A673 (cell line): ENCODE measurements around the gene MORN1. TPM values are rescaled to one million over a fixed set of nuclear protein-coding genes. Genes with fewer than 3 reads are reported as not detected.
A peak's percentile ranks its signal among the peaks of the same experiment; 100 is the strongest.

ENCODE experiments used
- BruUV-seq: library from RNA; stranded (reverse); fragments of 400-500 nt; replicated peaks from 2 replicates; lab custom pipeline; 2021; lab: Mats Ljungman, UMichigan
- CTCF ChIA-PET: fragments of 300-600 bp; sonication (Branson Sonifier 250); formaldehyde crosslinking; loops from one replicate; lab custom pipeline; 2022; ENCODE audit warnings: antibody characterized with exemption; lab: Charles Lee
- POLR2A ChIA-PET: fragments of 300-600 bp; sonication (Branson Sonifier 250); formaldehyde crosslinking; loops from one replicate; lab custom pipeline; 2022; ENCODE audit warnings: antibody characterized with exemption; ENCODE audit not compliant: low non-redundant PET; lab: Charles Lee
- DNase-seq: peaks from one replicate; pipeline ENCODE4 v3.0.0-alpha.2; 2015; ENCODE audit warnings: low spot score
- H3K27ac ChIP-seq: fragments of 200-600 bp; sonication (generic); 2 replicates; pipeline ENCODE4 v1.5.1; 2016; ENCODE audit warnings: mixed run types, low read depth, mild to moderate bottlenecking, mixed read lengths, antibody characterized with exemption, low read length; ENCODE audit not compliant: poor library complexity, severe bottlenecking
- H3K27me3 ChIP-seq: fragments of 200-600 bp; sonication (generic); replicated peaks from 2 replicates; pipeline ENCODE4 v1.6.1; 2017; ENCODE audit warnings: mixed run types, low read depth, mild to moderate bottlenecking, mixed read lengths, antibody characterized with exemption, low read length; ENCODE audit not compliant: insufficient read depth, poor library complexity
- H3K36me3 ChIP-seq: fragments of 200-600 bp; sonication (generic); 2 replicates; pipeline ENCODE4 v1.6.1; 2016; ENCODE audit warnings: mixed run types, mild to moderate bottlenecking, mixed read lengths, antibody characterized with exemption, low read length; ENCODE audit not compliant: insufficient read depth, poor library complexity, severe bottlenecking
- H3K4me1 ChIP-seq: fragments of 200-600 bp; sonication (generic); 2 replicates; pipeline ENCODE4 v1.6.1; 2017; ENCODE audit warnings: mixed run types, mild to moderate bottlenecking, mixed read lengths, antibody characterized with exemption, low read length; ENCODE audit not compliant: insufficient read depth, poor library complexity, severe bottlenecking
- H3K4me3 ChIP-seq: fragments of 200-600 bp; sonication (generic); 2 replicates; pipeline ENCODE4 v1.5.1; 2016; ENCODE audit warnings: low read depth, mixed run types, mild to moderate bottlenecking, mixed read lengths, low read length; ENCODE audit not compliant: poor library complexity, severe bottlenecking
- H3K9me3 ChIP-seq: fragments of 200-600 bp; sonication (generic); 2 replicates; pipeline ENCODE4 v1.6.1; 2016; ENCODE audit warnings: mixed run types, low read depth, mild to moderate bottlenecking, mixed read lengths, antibody characterized with exemption, low read length; ENCODE audit not compliant: poor library complexity, severe bottlenecking
- EZH2 ChIP-seq: fragments of 200-600 bp; sonication (generic); IDR thresholded peaks from 2 replicates; pipeline ENCODE4 v1.6.1; 2017; ENCODE audit warnings: borderline replicate concordance, low read depth, mild to moderate bottlenecking, mixed read lengths, antibody characterized with exemption, low read length; ENCODE audit not compliant: poor library complexity, severe bottlenecking
- intact Hi-C: fragments of 100-400 bp; cut with micrococcal nuclease; formaldehyde crosslinking; loops from one replicate; pipeline ENCODE4 v1.10.0; 2022; ENCODE audit not compliant: unreplicated experiment
- total RNA-seq: library from RNA; stranded (reverse); gene quantifications from 2 replicates; pipeline ENCODE4 v1.2.3, GENCODE V29; 2021
- TF ChIP-seq, protein P1 (sequence below): fragments of 300-800, 200-600 bp; sonication (generic); conservative IDR thresholded peaks from 2 replicates; pipeline ENCODE4 v1.5.1; 2017; ENCODE audit warnings: low read depth, mild to moderate bottlenecking, antibody characterized with exemption, low read length, moderate library complexity, mixed read lengths

MORN1 gene
- total RNA-seq, 1 experiment from 2014 or later = 24.7 TPM

DNA sequence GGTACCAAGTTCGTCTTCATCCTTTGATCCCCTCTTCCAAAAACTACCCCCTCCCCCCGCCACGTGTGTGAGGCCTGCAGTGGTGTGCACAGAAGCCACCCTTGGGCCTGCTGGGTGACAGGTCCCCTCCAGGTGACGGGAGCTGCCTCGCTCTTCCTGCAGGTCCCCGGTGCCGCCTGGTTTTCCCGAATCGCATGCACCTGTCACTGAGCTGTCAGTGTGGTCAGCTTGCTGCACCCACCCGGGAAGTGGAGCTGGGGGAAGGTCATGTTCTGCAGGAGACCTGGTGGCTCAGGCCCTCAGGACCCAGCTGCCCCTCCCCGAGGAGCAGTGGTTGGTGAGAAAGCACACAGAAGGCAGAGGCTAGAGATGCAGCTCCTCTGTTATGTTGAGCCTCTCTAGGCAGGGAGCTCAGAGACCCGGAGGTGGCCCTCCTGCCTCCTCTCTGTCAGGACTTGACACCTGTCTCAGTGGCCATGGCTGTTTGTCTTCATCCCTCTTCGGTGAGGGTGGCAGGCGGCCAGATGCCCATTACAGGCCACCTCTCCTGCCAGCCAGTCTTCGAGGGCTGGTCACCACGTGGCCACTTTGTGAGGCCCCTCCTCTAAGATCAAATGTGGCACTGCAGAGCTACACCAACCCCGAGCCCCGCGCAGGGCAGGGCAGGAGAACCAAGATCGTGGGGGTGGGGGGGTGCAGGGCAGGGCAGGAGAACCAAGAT, 102.4 kb downstream of the MORN1 start:
- no peak for DNase-seq
- POLR2A ChIA-PET = no interaction called here
- H3K4me1 ChIP-seq = peaks cover 51% of the 10 kb centered on the region
- no peaks in the 10 kb centered on the region for H3K36me3 ChIP-seq
- no peak overlapping the region for H3K4me3 ChIP-seq
- no peaks in the 10 kb centered on the region for H3K9me3 ChIP-seq
- BruUV-seq = no TSS peak
- peak overlapping the region; percentile 17 for H3K27ac ChIP-seq
- CTCF ChIA-PET = no interaction called here
- no peak for TF ChIP-seq EZH2
- TF ChIP-seq, protein P1, sequence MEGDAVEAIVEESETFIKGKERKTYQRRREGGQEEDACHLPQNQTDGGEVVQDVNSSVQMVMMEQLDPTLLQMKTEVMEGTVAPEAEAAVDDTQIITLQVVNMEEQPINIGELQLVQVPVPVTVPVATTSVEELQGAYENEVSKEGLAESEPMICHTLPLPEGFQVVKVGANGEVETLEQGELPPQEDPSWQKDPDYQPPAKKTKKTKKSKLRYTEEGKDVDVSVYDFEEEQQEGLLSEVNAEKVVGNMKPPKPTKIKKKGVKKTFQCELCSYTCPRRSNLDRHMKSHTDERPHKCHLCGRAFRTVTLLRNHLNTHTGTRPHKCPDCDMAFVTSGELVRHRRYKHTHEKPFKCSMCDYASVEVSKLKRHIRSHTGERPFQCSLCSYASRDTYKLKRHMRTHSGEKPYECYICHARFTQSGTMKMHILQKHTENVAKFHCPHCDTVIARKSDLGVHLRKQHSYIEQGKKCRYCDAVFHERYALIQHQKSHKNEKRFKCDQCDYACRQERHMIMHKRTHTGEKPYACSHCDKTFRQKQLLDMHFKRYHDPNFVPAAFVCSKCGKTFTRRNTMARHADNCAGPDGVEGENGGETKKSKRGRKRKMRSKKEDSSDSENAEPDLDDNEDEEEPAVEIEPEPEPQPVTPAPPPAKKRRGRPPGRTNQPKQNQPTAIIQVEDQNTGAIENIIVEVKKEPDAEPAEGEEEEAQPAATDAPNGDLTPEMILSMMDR = no peak
- no peaks in the 10 kb centered on the region for H3K27me3 ChIP-seq
- intact Hi-C loops = no loop called here

GRCh38 chr1:2288311-2288710, 103.0 kb downstream of the MORN1 start:
- Histone ChIP-seq H3K27ac (no peak overlapping the region), H3K27me3 (no peaks in the 10 kb centered on the region), H3K4me3 (no peak overlapping the region), H3K9me3 (no peaks in the 10 kb centered on the region), H3K36me3 (no peaks in the 10 kb centered on the region), H3K4me1 (peaks cover 46% of the 10 kb centered on the region)
- DNase-seq = no peak
- intact Hi-C loops = no loop called here
- no TSS peak for BruUV-seq
- ChIA-PET CTCF (no interaction called here), POLR2A (no interaction called here)
- no peak for TF ChIP-seq EZH2
- TF ChIP-seq, protein P1 = no peak

DNA sequence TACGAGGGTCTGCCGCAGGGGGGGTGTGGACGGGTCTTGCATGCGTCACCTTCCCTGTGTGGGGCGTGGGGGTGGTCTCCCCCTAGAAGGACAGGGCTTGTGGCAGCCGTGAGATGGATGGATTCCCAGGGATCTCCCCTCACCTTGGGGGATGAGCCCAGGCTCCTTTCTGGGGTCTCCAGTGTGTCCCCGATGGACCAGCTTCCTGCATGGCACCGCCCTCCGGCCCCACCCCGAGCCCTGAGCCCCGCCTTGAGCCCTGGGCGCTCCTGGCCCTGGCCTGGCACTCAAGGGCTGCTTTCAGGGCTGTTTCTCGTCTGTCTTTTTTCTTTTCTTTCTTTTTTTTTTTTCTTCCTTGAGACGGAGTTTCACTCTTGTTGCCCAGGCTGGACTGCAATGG, 103.7 kb downstream of the MORN1 start:
- H3K4me3 ChIP-seq = no peak overlapping the region
- TF ChIP-seq, protein P1 = no peak
- no peak for TF ChIP-seq EZH2
- intact Hi-C loops = no loop called here
- H3K9me3 ChIP-seq = no peaks in the 10 kb centered on the region
- POLR2A ChIA-PET = no interaction called here
- no peak for DNase-seq
- H3K27me3 ChIP-seq = no peaks in the 10 kb centered on the region
- H3K27ac ChIP-seq = no peak overlapping the region
- CTCF ChIA-PET = no interaction called here
- no peaks in the 10 kb centered on the region for H3K36me3 ChIP-seq
- BruUV-seq = no TSS peak
- peaks cover 40% of the 10 kb centered on the region for H3K4me1 ChIP-seq
